IMR-90 (cell line): ENCODE data around the gene GSPT1. TPM values are rescaled to one million over a fixed set of nuclear protein-coding genes. Genes with fewer than 3 reads are reported as not detected.

ENCODE experiments used
- ATAC-seq: fragments of 200-7000 bp; cut with Tn5 transposase; 2 replicates; pipeline ENCODE4 v1.9.1; 2020; ENCODE audit warnings: low read depth, mild to moderate bottlenecking, moderate library complexity
- BruUV-seq: library from RNA; stranded (reverse); fragments of 400-500 nt; replicated peaks from 2 replicates; lab custom pipeline; 2021; lab: Mats Ljungman, UMichigan
- CTCF ChIA-PET: fragments of 300-600 bp; formaldehyde crosslinking; extraction: SDS; loops from one replicate; lab custom pipeline; 2021; ENCODE audit warnings: antibody characterized with exemption; lab: Yijun Ruan, JAX
- POLR2A ChIA-PET: fragments of 300-600 bp; sonication (Branson Sonifier 250); formaldehyde crosslinking; loops from one replicate; lab custom pipeline; 2022; ENCODE audit warnings: antibody characterized with exemption; ENCODE audit not compliant: unreplicated experiment; lab: Charles Lee
- DNase-seq: peaks from one replicate; pipeline ENCODE4 v3.0.0; 2013
- H2AFZ ChIP-seq: replicated peaks from 2 replicates; pipeline ENCODE3; 2013; ENCODE audit warnings: low read length, mild to moderate bottlenecking; ENCODE audit not compliant: poor library complexity
- H2AK5ac ChIP-seq: 2 replicates; pipeline ENCODE4 v1.6.1; 2013; ENCODE audit warnings: low read depth, low read length, inconsistent platforms
- H2AK9ac ChIP-seq: replicated peaks from 2 replicates; pipeline ENCODE3; 2013; ENCODE audit warnings: mild to moderate bottlenecking, low read depth, low read length, moderate library complexity; ENCODE audit not compliant: poor library complexity
- H2BK120ac ChIP-seq: 2 replicates; pipeline ENCODE4 v1.6.1; 2013; ENCODE audit warnings: low read depth, low read length, inconsistent platforms
- H2BK15ac ChIP-seq: 3 replicates; pipeline ENCODE4 v1.6.1; 2013; ENCODE audit warnings: low read depth, low read length, inconsistent platforms
- H2BK20ac ChIP-seq: 2 replicates; pipeline ENCODE4 v1.6.1; 2013; ENCODE audit warnings: low read depth, mild to moderate bottlenecking, inconsistent platforms, low read length, moderate library complexity
- H2BK5ac ChIP-seq: 2 replicates; pipeline ENCODE4 v1.6.1; 2013; ENCODE audit warnings: mild to moderate bottlenecking, low read depth, low read length, inconsistent platforms; ENCODE audit not compliant: poor library complexity, severe bottlenecking
- H3K14ac ChIP-seq: replicated peaks from 2 replicates; pipeline ENCODE4 v1.6.1; 2013; ENCODE audit warnings: low read depth, low read length, inconsistent platforms
- H3K18ac ChIP-seq: 2 replicates; pipeline ENCODE4 v1.6.1; 2013; ENCODE audit warnings: low read depth, low read length, control low read depth
- H3K23ac ChIP-seq: 2 replicates; pipeline ENCODE4 v1.6.1; 2013; ENCODE audit warnings: low read depth, low read length, inconsistent platforms
- H3K27ac ChIP-seq: 2 replicates; pipeline ENCODE4 v1.5.1; 2013; ENCODE audit warnings: mild to moderate bottlenecking, control low read depth, low read length; ENCODE audit not compliant: insufficient read depth
- H3K27me3 ChIP-seq: 2 replicates; pipeline ENCODE4 v1.6.1; 2013; ENCODE audit warnings: low read length; ENCODE audit not compliant: control insufficient read depth, insufficient read depth
- H3K36me3 ChIP-seq: 2 replicates; pipeline ENCODE4 v1.6.1; 2013; ENCODE audit warnings: low read length, mixed read lengths; ENCODE audit not compliant: control insufficient read depth, insufficient read depth
- H3K4ac ChIP-seq: 2 replicates; pipeline ENCODE4 v1.6.1; 2013; ENCODE audit warnings: low read depth, low read length, inconsistent platforms
- H3K4me1 ChIP-seq: 2 replicates; pipeline ENCODE4 v1.6.1; 2013; ENCODE audit warnings: low read length, mixed read lengths; ENCODE audit not compliant: control insufficient read depth, insufficient read depth
- H3K4me2 ChIP-seq: 2 replicates; pipeline ENCODE4 v1.6.1; 2013; ENCODE audit warnings: low read depth, mild to moderate bottlenecking, control low read depth, low read length, moderate library complexity
- H3K4me3 ChIP-seq: 2 replicates; pipeline ENCODE4 v1.5.1; 2013; ENCODE audit warnings: low read depth, mild to moderate bottlenecking, control low read depth, low read length, moderate library complexity; ENCODE audit not compliant: insufficient read depth
- H3K56ac ChIP-seq: 2 replicates; pipeline ENCODE4 v1.6.1; 2013; ENCODE audit warnings: low read length, inconsistent platforms; ENCODE audit not compliant: insufficient read depth; ENCODE audit errors: extremely low read depth
- H3K79me1 ChIP-seq, 2 experiments: 2 replicates each; pipeline ENCODE4 v1.6.1; 2013; ENCODE audit warnings: low read length in 2 of 2, inconsistent platforms in 1 of 2, low read depth in 1 of 2
- H3K9ac ChIP-seq: 2 replicates; pipeline ENCODE4 v1.6.1; 2013; ENCODE audit warnings: low read depth, low read length, control low read depth
- H3K9me1 ChIP-seq: 2 replicates; pipeline ENCODE4 v1.6.1; 2013; ENCODE audit warnings: low read length, inconsistent platforms; ENCODE audit not compliant: insufficient read depth
- H3K9me3 ChIP-seq: 2 replicates; pipeline ENCODE4 v1.6.1; 2013; ENCODE audit warnings: low read length; ENCODE audit not compliant: control insufficient read depth, insufficient read depth
- H4K20me1 ChIP-seq: 2 replicates; pipeline ENCODE4 v1.6.1; 2013; ENCODE audit warnings: low read length, inconsistent platforms; ENCODE audit not compliant: insufficient read depth
- H4K5ac ChIP-seq: 2 replicates; pipeline ENCODE4 v1.6.1; 2013; ENCODE audit warnings: mild to moderate bottlenecking, low read depth, low read length, control low read depth
- H4K8ac ChIP-seq, 2 experiments: 2 replicates each; pipeline ENCODE4 v1.6.1; 2013; ENCODE audit warnings: low read depth in 2 of 2, low read length in 2 of 2, control low read depth in 1 of 2, inconsistent platforms in 1 of 2
- H4K91ac ChIP-seq: 2 replicates; pipeline ENCODE4 v1.6.1; 2013; ENCODE audit warnings: low read depth, low read length, inconsistent platforms; ENCODE audit not compliant: insufficient read depth
- BHLHE40 ChIP-seq: fragments of 150-350 bp; IDR thresholded peaks from 2 replicates; pipeline ENCODE4 v1.6.1; 2016; ENCODE audit warnings: mild to moderate bottlenecking, low read depth, low read length
- FOS ChIP-seq: fragments of 150-350 bp; IDR thresholded peaks from 2 replicates; pipeline ENCODE4 v1.6.1; 2016; ENCODE audit warnings: low read depth, low read length
- MXI1 ChIP-seq: IDR thresholded peaks from 2 replicates; pipeline ENCODE4 v1.6.1; 2012; ENCODE audit warnings: low read depth, mild to moderate bottlenecking, low read length, moderate library complexity, borderline replicate concordance
- WGBS, 2 experiments: methylation state at CpG; one replicate each; pipeline versions ENCODE4 v1.1.5 to v1.1.7; 2013; ENCODE audit warnings: missing lambda C conversion rate in 2 of 2; ENCODE audit not compliant: insufficient read length in 1 of 2; ENCODE audit errors: extremely low coverage in 2 of 2; 5-methylcytosine and 5-hydroxymethylcytosine counted together
- dilution Hi-C: fragments of 300-500 bp; cut with HindIII; formaldehyde crosslinking; loops from one replicate; pipeline ENCODE4 v1.14.3; 2018; ENCODE audit warnings: low sequenced_read_pairs; ENCODE audit not compliant: unreplicated experiment
- in situ Hi-C: fragments of 300-500 bp; cut with MboI; formaldehyde crosslinking; loops from 3 replicates; pipeline ENCODE4 v1.14.3; 2019; ENCODE audit warnings: low sequenced_read_pairs, inconsistent platforms, mixed read lengths
- intact Hi-C: fragments of 100-400 bp; cut with micrococcal nuclease; formaldehyde crosslinking; loops from 2 replicates; pipeline ENCODE4 v1.10.0; 2022
- polyA plus RNA-seq, 3 experiments: library from polyadenylated mRNA; depleted of rRNA; stranded (reverse); fragments of >200 nt; gene quantifications; 2 replicates each; pipeline ENCODE4 v1.2.3, GENCODE V29; 2012; ENCODE audit warnings: low replicate concordance in 1 of 3
- total RNA-seq: library from RNA; depleted of rRNA; stranded (reverse); fragments of >200 nt; gene quantifications from 2 replicates; pipeline ENCODE4 v1.2.3, GENCODE V29; 2012
- TF ChIP-seq, protein P1 (sequence below): fragments of 150-350 bp; IDR thresholded peaks from 2 replicates; pipeline ENCODE4 v1.6.1; 2017; ENCODE audit warnings: mild to moderate bottlenecking, antibody characterized with exemption, low read length, low read depth

Gene GSPT1
- total and polyA plus RNA-seq, 2 of the 4 experiments (the other 2 are of a cell fraction) = 76.3 to 84.8 TPM

DNA sequence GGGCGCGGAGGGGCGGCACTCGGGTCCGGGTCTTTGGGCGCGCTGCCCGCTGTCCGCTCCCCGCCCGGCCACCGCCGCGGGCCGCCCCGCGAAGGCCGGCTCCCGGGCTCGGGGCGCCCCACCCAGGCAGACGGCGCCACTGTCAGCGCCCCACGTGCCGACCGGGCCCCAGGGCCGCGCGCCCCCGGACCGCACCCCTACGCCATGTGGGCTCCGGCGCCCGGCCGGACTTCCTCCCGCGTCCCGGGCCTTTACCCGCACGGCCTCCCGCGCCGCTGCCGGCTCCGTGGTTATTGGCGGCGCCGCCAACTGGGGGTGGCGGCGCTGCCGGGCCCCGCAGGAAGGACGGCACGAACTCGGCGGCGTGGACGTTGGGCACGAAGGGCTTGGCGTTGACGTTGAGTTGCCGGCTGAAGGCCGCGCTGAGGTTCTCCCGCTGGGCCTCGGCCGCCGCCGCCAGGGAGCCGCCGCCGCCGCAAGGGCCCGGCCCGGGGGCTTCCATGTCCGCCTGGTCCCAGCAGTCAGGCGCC lies 577 bp downstream of the GSPT1 start:
- ChIA-PET POLR2A (no interaction called here), CTCF (interaction anchor here (1.5 kb wide), 1 partner anchor 153 kb away, joined by 3 read pairs; no protein-coding TSS in a partner anchor)
- dilution Hi-C loops (no loop called here), in situ Hi-C loops (no loop called here), intact Hi-C loops (loop anchor here (1.0 kb wide), 1 partner anchor 142 kb away; no protein-coding TSS in a partner anchor)
- peak overlapping the region; percentile 48 for H2BK5ac ChIP-seq
- H4K20me1 ChIP-seq = peaks cover 47% of the 10 kb centered on the region
- no peak overlapping the region for H2BK120ac ChIP-seq
- H3K14ac ChIP-seq = no peak overlapping the region; the same call in 1 of the 2 replicates
- H2AFZ ChIP-seq = peak overlapping the region; percentile 97
- peak; percentile 15 for ATAC-seq
- no peaks in the 10 kb centered on the region for H3K9me3 ChIP-seq
- no peak overlapping the region for H3K23ac ChIP-seq
- H3K79me1 ChIP-seq = peaks cover 0 to 40% of the 10 kb centered on the region in 2 experiments; a peak in 3 of 4 replicates
- peak overlapping the region; percentile 90 for H2AK9ac ChIP-seq
- H2BK20ac ChIP-seq = no peak overlapping the region
- H3K27me3 ChIP-seq = peaks cover 3% of the 10 kb centered on the region
- H4K5ac ChIP-seq = no peak overlapping the region
- WGBS, 2 experiments = 0% methylated on average over 49 of the region's 79 CpGs; no CpG with 5 or more reads in 1 of the 2 experiments
- H3K9ac ChIP-seq = peak overlapping the region; percentile 78
- H3K18ac ChIP-seq = no peak overlapping the region
- peaks cover 2% of the 10 kb centered on the region; the same call in 1 of the 2 replicates for H3K36me3 ChIP-seq
- H3K4me1 ChIP-seq = peaks cover 12% of the 10 kb centered on the region
- peaks cover 10% of the 10 kb centered on the region for H3K9me1 ChIP-seq
- TF ChIP-seq BHLHE40 = peak; percentile 61
- TF ChIP-seq FOS = no peak
- TF ChIP-seq, protein P1, sequence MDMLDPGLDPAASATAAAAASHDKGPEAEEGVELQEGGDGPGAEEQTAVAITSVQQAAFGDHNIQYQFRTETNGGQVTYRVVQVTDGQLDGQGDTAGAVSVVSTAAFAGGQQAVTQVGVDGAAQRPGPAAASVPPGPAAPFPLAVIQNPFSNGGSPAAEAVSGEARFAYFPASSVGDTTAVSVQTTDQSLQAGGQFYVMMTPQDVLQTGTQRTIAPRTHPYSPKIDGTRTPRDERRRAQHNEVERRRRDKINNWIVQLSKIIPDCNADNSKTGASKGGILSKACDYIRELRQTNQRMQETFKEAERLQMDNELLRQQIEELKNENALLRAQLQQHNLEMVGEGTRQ = peak; percentile 60; the same call in 1 of the 2 replicates
- peak; percentile 98 for TF ChIP-seq MXI1
- no TSS peak for BruUV-seq
- 0 out of 2 replicates have a peak overlapping the region, but pooled peaks have one; percentile 22 for H2AK5ac ChIP-seq
- peak overlapping the region; percentile 87 for H3K27ac ChIP-seq
- peak; percentile 6 for DNase-seq
- H3K4me2 ChIP-seq = peak overlapping the region; percentile 97
- no peak overlapping the region for H4K91ac ChIP-seq
- H3K56ac ChIP-seq = peak overlapping the region; percentile 58; the same call in 1 of the 2 replicates
- H4K8ac ChIP-seq = peak overlapping the region; percentile 53 to 58; a peak in 2 of 4 replicates
- H3K4me3 ChIP-seq = peak overlapping the region; percentile 94
- peak overlapping the region; percentile 81 for H3K4ac ChIP-seq
- H2BK15ac ChIP-seq = no peak overlapping the region
